ACHN (cell line): ENCODE data around the gene C14orf93.
A peak's percentile ranks its signal among the peaks of the same experiment; 100 is the strongest.
"Not testable (repeated sequence)": the region's sequence is repeated elsewhere in the genome, so short reads cannot be mapped to it uniquely, and the experiment has no call there.

ENCODE experiments used
- DNase-seq: peaks from one replicate; pipeline ENCODE4 v3.0.0-alpha.2; 2015
- in situ Hi-C: cut with HindIII; loops from 2 replicates; pipeline ENCODE4 v1.10.0; 2017; ENCODE audit warnings: low sequenced_read_pairs, low pct_ligation_motif_present, low pct_unique_long_range_greater_than_20kb

Gene C14orf93

GRCh38 chr14:22981090-22981875, 28.7 kb downstream of the C14orf93 start:
- in situ Hi-C loops: no loop called here
- DNase-seq: no peak

- in situ Hi-C loops: no loop called here
- DNase-seq: peak; percentile 74
Measured at GRCh38 chr14:22980672-22981089, 29.3 kb downstream of the C14orf93 start.

- peak; percentile 38 for DNase-seq
- in situ Hi-C loops: no loop called here
Measured at GRCh38 chr14:22979748-22980392, 30.1 kb downstream of the C14orf93 start.

- DNase-seq: peak; percentile 28
- in situ Hi-C loops: no loop called here
Measured at GRCh38 chr14:22978981-22979671, 30.8 kb downstream of the C14orf93 start.

- in situ Hi-C loops: no loop called here
- no peak for DNase-seq
Measured at GRCh38 chr14:22978487-22978837, 31.5 kb downstream of the C14orf93 start.

GRCh38 chr14:22977684-22978486, 32.1 kb downstream of the C14orf93 start:
- DNase-seq: peak; percentile 90
- in situ Hi-C loops: no loop called here

GRCh38 chr14:22977434-22977683, 32.6 kb downstream of the C14orf93 start:
- no peak for DNase-seq
- in situ Hi-C loops: no loop called here

GRCh38 chr14:22976620-22977433, 33.1 kb downstream of the C14orf93 start:
- in situ Hi-C loops: no loop called here
- peak; percentile 42 for DNase-seq

GRCh38 chr14:22974530-22975313, 35.2 kb downstream of the C14orf93 start:
- in situ Hi-C loops: no loop called here
- no peak for DNase-seq

GRCh38 chr14:22973217-22974032, 36.5 kb downstream of the C14orf93 start:
- in situ Hi-C loops: no loop called here
- peak; percentile 60 for DNase-seq

GRCh38 chr14:22972313-22972930, 37.5 kb downstream of the C14orf93 start:
- no peak for DNase-seq
- in situ Hi-C loops: no loop called here

- in situ Hi-C loops: no loop called here
- DNase-seq: no peak
Measured at GRCh38 chr14:22971152-22971551, 38.8 kb downstream of the C14orf93 start.

GRCh38 chr14:22966783-22967269, 43.1 kb downstream of the C14orf93 start:
- no peak for DNase-seq
- in situ Hi-C loops: no loop called here

- in situ Hi-C loops, DNase-seq: not testable (repeated sequence)
Measured at GRCh38 chr14:22965916-22966782, 43.8 kb downstream of the C14orf93 start.

GRCh38 chr14:22962061-22962676, 47.8 kb downstream of the C14orf93 start:
- in situ Hi-C loops: no loop called here
- DNase-seq: no peak
